ENCODE results near the gene EFCAB6. TPM values are rescaled to one million over a fixed set of nuclear protein-coding genes. Genes with fewer than 3 reads are reported as not detected.

The EFCAB6 gene
- total RNA-seq, 4 donors from 2014 or later, result 0.35 to 4.4 (median 0.94) TPM; not detected in 1

DNA sequence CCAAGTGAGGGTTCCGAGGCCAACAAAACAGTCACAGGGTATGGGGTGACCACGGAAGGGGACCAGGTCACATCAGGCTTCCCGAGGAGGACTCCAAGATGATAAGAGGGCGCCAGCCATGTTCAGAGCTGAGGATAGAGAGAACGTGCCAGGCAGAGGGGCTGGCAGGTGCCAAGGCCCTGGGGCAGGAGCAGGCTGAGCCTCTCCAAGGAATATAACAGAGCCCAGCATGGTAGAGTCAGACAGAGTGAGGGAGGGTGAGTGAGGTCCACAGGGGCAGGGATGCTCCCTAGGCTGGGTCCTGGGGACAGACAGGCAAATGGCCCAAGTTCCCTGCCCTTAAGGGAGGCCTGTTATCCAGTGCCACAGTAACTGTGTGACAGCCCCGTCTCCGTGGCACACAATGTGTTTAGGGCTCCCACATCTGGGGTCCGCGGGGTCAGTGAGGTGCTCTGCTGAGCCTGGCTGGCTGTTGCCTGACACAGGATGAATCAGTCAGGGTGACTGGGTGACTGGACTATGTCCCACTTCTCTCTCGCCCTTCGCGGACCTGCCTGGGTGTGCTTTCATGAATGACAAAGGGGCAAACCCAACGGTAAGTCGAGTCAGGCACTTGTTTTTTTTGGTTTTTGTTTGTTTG lies 295.0 kb downstream of the EFCAB6 start:
- Histone ChIP-seq H3K27me3 (no peaks in the 10 kb centered on the region), H3K4me1 (no peaks in the 10 kb centered on the region), H3K9me3 (no peaks in the 10 kb centered on the region), H3K4me3 (no peak overlapping the region), H3K27ac (no peak overlapping the region), H3K36me3 (no peaks in the 10 kb centered on the region)
- no peak for TF ChIP-seq POLR2A (IDR thresholded peaks at IDR 0.05)
- TF ChIP-seq, protein P1, sequence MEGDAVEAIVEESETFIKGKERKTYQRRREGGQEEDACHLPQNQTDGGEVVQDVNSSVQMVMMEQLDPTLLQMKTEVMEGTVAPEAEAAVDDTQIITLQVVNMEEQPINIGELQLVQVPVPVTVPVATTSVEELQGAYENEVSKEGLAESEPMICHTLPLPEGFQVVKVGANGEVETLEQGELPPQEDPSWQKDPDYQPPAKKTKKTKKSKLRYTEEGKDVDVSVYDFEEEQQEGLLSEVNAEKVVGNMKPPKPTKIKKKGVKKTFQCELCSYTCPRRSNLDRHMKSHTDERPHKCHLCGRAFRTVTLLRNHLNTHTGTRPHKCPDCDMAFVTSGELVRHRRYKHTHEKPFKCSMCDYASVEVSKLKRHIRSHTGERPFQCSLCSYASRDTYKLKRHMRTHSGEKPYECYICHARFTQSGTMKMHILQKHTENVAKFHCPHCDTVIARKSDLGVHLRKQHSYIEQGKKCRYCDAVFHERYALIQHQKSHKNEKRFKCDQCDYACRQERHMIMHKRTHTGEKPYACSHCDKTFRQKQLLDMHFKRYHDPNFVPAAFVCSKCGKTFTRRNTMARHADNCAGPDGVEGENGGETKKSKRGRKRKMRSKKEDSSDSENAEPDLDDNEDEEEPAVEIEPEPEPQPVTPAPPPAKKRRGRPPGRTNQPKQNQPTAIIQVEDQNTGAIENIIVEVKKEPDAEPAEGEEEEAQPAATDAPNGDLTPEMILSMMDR (IDR thresholded peaks at IDR 0.05), result no peak
- no peak for DNase-seq

DNA sequence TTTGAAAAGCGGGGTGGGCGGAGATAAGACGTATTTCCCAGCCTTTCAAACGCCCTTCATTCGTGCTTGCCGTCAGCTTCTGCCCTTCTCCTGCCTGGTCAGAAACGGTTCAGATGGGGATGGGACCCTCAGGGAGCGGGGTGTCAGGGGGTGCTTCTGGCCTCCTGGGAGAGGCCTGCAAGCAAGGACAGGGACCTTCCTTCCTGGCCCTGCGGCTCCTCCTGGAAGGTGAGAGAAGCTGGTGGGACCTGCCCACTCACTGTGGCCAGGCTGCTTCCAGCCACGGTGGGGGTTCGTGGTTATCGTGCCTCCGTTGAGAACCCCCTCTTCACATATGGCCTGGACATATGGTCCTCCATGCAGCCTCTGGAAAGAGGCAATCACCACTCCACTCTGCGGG lies 295.7 kb downstream of the EFCAB6 start:
- H3K27me3 ChIP-seq, result no peaks in the 10 kb centered on the region
- TF ChIP-seq POLR2A (IDR thresholded peaks at IDR 0.05), result no peak
- TF ChIP-seq, protein P1 (IDR thresholded peaks at IDR 0.05), result no peak
- H3K27ac ChIP-seq, result no peak overlapping the region
- no peaks in the 10 kb centered on the region for H3K9me3 ChIP-seq
- H3K4me1 ChIP-seq, result no peaks in the 10 kb centered on the region
- no peaks in the 10 kb centered on the region for H3K36me3 ChIP-seq
- DNase-seq, result no peak
- no peak overlapping the region for H3K4me3 ChIP-seq

GRCh38 chr22:43515902-43516301 lies 296.2 kb downstream of the EFCAB6 start:
- no peak for TF ChIP-seq POLR2A (IDR thresholded peaks at IDR 0.05)
- TF ChIP-seq, protein P1 (IDR thresholded peaks at IDR 0.05), result no peak
- no peak overlapping the region for H3K4me3 ChIP-seq
- no peaks in the 10 kb centered on the region for H3K27me3 ChIP-seq
- H3K4me1 ChIP-seq, result no peaks in the 10 kb centered on the region
- H3K9me3 ChIP-seq, result no peaks in the 10 kb centered on the region
- H3K27ac ChIP-seq, result no peak overlapping the region
- no peaks in the 10 kb centered on the region for H3K36me3 ChIP-seq
- no peak for DNase-seq

- Histone ChIP-seq H3K27me3 (no peaks in the 10 kb centered on the region), H3K4me1 (no peaks in the 10 kb centered on the region), H3K27ac (no peak overlapping the region), H3K9me3 (no peaks in the 10 kb centered on the region), H3K4me3 (no peak overlapping the region), H3K36me3 (no peaks in the 10 kb centered on the region)
- TF ChIP-seq, protein P1 (IDR thresholded peaks at IDR 0.05), result no peak
- no peak for TF ChIP-seq POLR2A (IDR thresholded peaks at IDR 0.05)
- DNase-seq, result no peak
These were observed 296.7 kb downstream of the EFCAB6 start for GRCh38 chr22:43515411-43515810.

DNA sequence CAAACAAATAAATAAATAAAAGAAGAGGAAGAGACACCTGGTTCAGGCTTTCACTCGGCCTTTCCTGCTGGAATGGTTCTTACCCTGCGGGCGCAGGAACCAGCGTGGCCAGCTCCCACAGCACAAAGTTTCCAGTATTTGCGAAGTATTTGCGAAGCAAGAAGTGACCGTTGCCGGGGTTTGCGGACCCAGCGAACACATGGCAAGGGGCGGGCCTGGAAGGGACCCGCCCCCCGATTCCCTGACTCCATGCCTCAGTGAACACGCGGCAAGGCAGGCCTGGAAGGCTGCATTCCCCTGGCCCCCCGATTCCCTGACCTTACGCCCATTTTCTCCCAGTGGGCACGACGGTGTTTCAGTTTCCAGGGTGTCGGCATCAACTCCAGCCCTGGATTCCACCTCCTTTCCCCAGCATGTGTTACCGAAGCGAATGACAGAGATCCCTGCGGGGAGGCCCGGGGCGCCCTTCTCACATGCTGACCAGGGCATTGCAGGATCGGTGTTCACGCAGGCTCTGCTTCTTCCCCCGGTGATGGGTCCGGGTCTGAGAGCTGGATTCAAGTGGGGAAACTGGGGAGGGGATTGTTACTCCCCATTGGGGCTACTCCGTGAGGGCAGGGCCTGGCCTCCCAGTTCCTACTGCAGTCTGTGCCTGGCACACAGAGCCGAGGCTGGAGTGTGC lies 297.5 kb downstream of the EFCAB6 start:
- no peak overlapping the region for H3K27ac ChIP-seq
- H3K36me3 ChIP-seq, result no peaks in the 10 kb centered on the region
- no peaks in the 10 kb centered on the region for H3K9me3 ChIP-seq
- H3K4me3 ChIP-seq, result no peak overlapping the region
- no peaks in the 10 kb centered on the region for H3K27me3 ChIP-seq
- DNase-seq, result no peak
- TF ChIP-seq, protein P1 (IDR thresholded peaks at IDR 0.05), result no peak
- no peak for TF ChIP-seq POLR2A (IDR thresholded peaks at IDR 0.05)
- no peaks in the 10 kb centered on the region for H3K4me1 ChIP-seq

All from Peyer's patch (tissue), 4 donors.